Measurements from ENCODE around the gene MEI1.

MEI1 gene

DNA sequence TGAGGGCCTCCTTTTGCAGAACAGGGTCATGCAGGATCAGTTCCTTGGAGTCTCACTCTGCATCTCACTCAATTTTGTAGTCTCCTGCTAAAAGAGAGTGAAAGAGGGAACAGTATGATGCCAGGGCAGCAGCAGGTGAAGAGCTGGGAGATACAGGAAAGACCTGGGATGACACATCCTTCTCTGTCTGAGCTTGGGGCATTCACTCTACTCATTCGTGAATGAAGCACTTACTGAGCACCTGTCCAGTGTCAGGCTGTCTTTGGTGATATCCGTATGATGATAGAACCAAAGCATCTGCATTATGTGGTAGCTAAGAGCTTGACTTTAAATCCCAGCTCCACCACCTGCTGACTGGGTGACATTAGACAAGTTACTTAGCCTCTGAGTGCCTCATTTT is 148.0 kb downstream of the MEI1 start:
- no peaks in the 10 kb centered on the region for H3K9me2 ChIP-seq (replicated peaks; ENCODE audit: low read depth, low read length)
- peaks cover 81% of the 10 kb centered on the region for H4K20me1 ChIP-seq (ENCODE audit: insufficient read depth, low read length, poor library complexity, severe bottlenecking)
- peaks cover 98% of the 10 kb centered on the region for H3K79me2 ChIP-seq (ENCODE audit: insufficient read depth, low read length)
- no peaks in the 10 kb centered on the region for H3K27me3 ChIP-seq (ENCODE audit: insufficient read depth, low read length, poor library complexity, severe bottlenecking)
- peak overlapping the region; percentile 76 for H3K4me2 ChIP-seq (ENCODE audit: low read depth, low read length, poor library complexity, severe bottlenecking)
- no peaks in the 10 kb centered on the region for H3K9me3 ChIP-seq (ENCODE audit: insufficient read depth, low read depth, low read length)
- no peak overlapping the region for H2AFZ ChIP-seq (ENCODE audit: low read length)
- H3F3A ChIP-seq (ENCODE audit: low read depth): no peaks in the 10 kb centered on the region
- H3K4me1 ChIP-seq (ENCODE audit: insufficient read depth, low read length, poor library complexity, severe bottlenecking): peaks cover 50% of the 10 kb centered on the region
- peaks cover 11% of the 10 kb centered on the region; the same call in 1 of the 2 replicates for H3K36me3 ChIP-seq (ENCODE audit: insufficient read depth, low read length)
- no peak overlapping the region for H3K4me3 ChIP-seq (ENCODE audit: low read length, poor library complexity, severe bottlenecking)
- H3K9ac ChIP-seq (ENCODE audit: low read depth, low read length, poor library complexity, severe bottlenecking): peak overlapping the region; percentile 42
- TF ChIP-seq, protein P1, sequence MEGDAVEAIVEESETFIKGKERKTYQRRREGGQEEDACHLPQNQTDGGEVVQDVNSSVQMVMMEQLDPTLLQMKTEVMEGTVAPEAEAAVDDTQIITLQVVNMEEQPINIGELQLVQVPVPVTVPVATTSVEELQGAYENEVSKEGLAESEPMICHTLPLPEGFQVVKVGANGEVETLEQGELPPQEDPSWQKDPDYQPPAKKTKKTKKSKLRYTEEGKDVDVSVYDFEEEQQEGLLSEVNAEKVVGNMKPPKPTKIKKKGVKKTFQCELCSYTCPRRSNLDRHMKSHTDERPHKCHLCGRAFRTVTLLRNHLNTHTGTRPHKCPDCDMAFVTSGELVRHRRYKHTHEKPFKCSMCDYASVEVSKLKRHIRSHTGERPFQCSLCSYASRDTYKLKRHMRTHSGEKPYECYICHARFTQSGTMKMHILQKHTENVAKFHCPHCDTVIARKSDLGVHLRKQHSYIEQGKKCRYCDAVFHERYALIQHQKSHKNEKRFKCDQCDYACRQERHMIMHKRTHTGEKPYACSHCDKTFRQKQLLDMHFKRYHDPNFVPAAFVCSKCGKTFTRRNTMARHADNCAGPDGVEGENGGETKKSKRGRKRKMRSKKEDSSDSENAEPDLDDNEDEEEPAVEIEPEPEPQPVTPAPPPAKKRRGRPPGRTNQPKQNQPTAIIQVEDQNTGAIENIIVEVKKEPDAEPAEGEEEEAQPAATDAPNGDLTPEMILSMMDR (conservative IDR thresholded peaks at IDR 0.05; ENCODE audit: low read length): no peak
- no peak for TF ChIP-seq EZH2phosphoT487 (IDR thresholded peaks at IDR 0.05; ENCODE audit: borderline replicate concordance)

DNA sequence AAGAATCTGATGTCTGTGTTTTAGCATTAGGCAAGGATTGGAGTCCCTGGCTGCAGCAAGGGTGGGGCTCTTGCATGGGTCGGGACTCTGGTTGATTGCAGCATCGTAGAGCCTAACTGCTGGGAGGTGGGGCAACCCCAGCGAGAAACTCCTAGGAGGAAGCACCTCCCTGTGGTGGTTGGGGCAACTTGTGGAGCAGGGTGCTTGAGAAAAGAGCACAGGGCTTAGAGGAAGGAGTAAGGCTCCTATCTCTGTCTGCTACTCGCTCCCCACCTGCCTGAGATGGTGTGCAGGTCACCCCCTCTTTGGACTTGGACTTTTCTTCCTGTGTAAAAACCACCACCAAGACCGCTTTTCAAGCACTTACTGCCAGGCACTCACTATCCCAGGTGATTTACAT is 149.2 kb downstream of the MEI1 start:
- Histone ChIP-seq H3K27me3 (ENCODE audit: insufficient read depth, low read length, poor library complexity, severe bottlenecking) (no peaks in the 10 kb centered on the region), H2AFZ (ENCODE audit: low read length) (no peak overlapping the region), H3K36me3 (ENCODE audit: insufficient read depth, low read length) (peaks cover 8% of the 10 kb centered on the region; the same call in 1 of the 2 replicates), H3F3A (ENCODE audit: low read depth) (no peaks in the 10 kb centered on the region), H3K4me3 (ENCODE audit: low read length, poor library complexity, severe bottlenecking) (no peak overlapping the region), H4K20me1 (ENCODE audit: insufficient read depth, low read length, poor library complexity, severe bottlenecking) (peaks cover 79% of the 10 kb centered on the region), H3K9me3 (ENCODE audit: insufficient read depth, low read depth, low read length) (no peaks in the 10 kb centered on the region), H3K9ac (ENCODE audit: low read depth, low read length, poor library complexity, severe bottlenecking) (no peak overlapping the region), H3K4me2 (ENCODE audit: low read depth, low read length, poor library complexity, severe bottlenecking) (peak overlapping the region; percentile 14), H3K9me2 (replicated peaks; ENCODE audit: low read depth, low read length) (no peaks in the 10 kb centered on the region), H3K4me1 (ENCODE audit: insufficient read depth, low read length, poor library complexity, severe bottlenecking) (peaks cover 42% of the 10 kb centered on the region), H3K79me2 (ENCODE audit: insufficient read depth, low read length) (peaks cover 98% of the 10 kb centered on the region)
- TF ChIP-seq, protein P1 (conservative IDR thresholded peaks at IDR 0.05; ENCODE audit: low read length): no peak
- no peak for TF ChIP-seq EZH2phosphoT487 (IDR thresholded peaks at IDR 0.05; ENCODE audit: borderline replicate concordance)

Measured in Loucy (cell line).